IMR-90 (cell line): ENCODE results near the gene LCN12. TPM values are rescaled to one million over a fixed set of nuclear protein-coding genes. Genes with fewer than 3 reads are reported as not detected.

Source experiments
- ATAC-seq: fragments of 200-7000 bp; cut with Tn5 transposase; 2 replicates; pipeline ENCODE4 v1.9.1; 2020; ENCODE audit warnings: low read depth, mild to moderate bottlenecking, moderate library complexity
- BruUV-seq: library from RNA; stranded (reverse); fragments of 400-500 nt; replicated peaks from 2 replicates; lab custom pipeline; 2021; lab: Mats Ljungman, UMichigan
- CTCF ChIA-PET: fragments of 300-600 bp; formaldehyde crosslinking; extraction: SDS; loops from one replicate; lab custom pipeline; 2021; ENCODE audit warnings: antibody characterized with exemption; lab: Yijun Ruan, JAX
- POLR2A ChIA-PET: fragments of 300-600 bp; sonication (Branson Sonifier 250); formaldehyde crosslinking; loops from one replicate; lab custom pipeline; 2022; ENCODE audit warnings: antibody characterized with exemption; ENCODE audit not compliant: unreplicated experiment; lab: Charles Lee
- DNase-seq: peaks from one replicate; pipeline ENCODE4 v3.0.0; 2013
- H2AFZ ChIP-seq: replicated peaks from 2 replicates; pipeline ENCODE3; 2013; ENCODE audit warnings: low read length, mild to moderate bottlenecking; ENCODE audit not compliant: poor library complexity
- H2AK5ac ChIP-seq: 2 replicates; pipeline ENCODE4 v1.6.1; 2013; ENCODE audit warnings: low read depth, low read length, inconsistent platforms
- H2AK9ac ChIP-seq: replicated peaks from 2 replicates; pipeline ENCODE3; 2013; ENCODE audit warnings: mild to moderate bottlenecking, low read depth, low read length, moderate library complexity; ENCODE audit not compliant: poor library complexity
- H2BK120ac ChIP-seq: 2 replicates; pipeline ENCODE4 v1.6.1; 2013; ENCODE audit warnings: low read depth, low read length, inconsistent platforms
- H2BK15ac ChIP-seq: 3 replicates; pipeline ENCODE4 v1.6.1; 2013; ENCODE audit warnings: low read depth, low read length, inconsistent platforms
- H2BK20ac ChIP-seq: 2 replicates; pipeline ENCODE4 v1.6.1; 2013; ENCODE audit warnings: low read depth, mild to moderate bottlenecking, inconsistent platforms, low read length, moderate library complexity
- H2BK5ac ChIP-seq: 2 replicates; pipeline ENCODE4 v1.6.1; 2013; ENCODE audit warnings: mild to moderate bottlenecking, low read depth, low read length, inconsistent platforms; ENCODE audit not compliant: poor library complexity, severe bottlenecking
- H3K14ac ChIP-seq: replicated peaks from 2 replicates; pipeline ENCODE4 v1.6.1; 2013; ENCODE audit warnings: low read depth, low read length, inconsistent platforms
- H3K18ac ChIP-seq: 2 replicates; pipeline ENCODE4 v1.6.1; 2013; ENCODE audit warnings: low read depth, low read length, control low read depth
- H3K23ac ChIP-seq: 2 replicates; pipeline ENCODE4 v1.6.1; 2013; ENCODE audit warnings: low read depth, low read length, inconsistent platforms
- H3K27ac ChIP-seq: 2 replicates; pipeline ENCODE4 v1.5.1; 2013; ENCODE audit warnings: mild to moderate bottlenecking, control low read depth, low read length; ENCODE audit not compliant: insufficient read depth
- H3K27me3 ChIP-seq: 2 replicates; pipeline ENCODE4 v1.6.1; 2013; ENCODE audit warnings: low read length; ENCODE audit not compliant: control insufficient read depth, insufficient read depth
- H3K36me3 ChIP-seq: 2 replicates; pipeline ENCODE4 v1.6.1; 2013; ENCODE audit warnings: low read length, mixed read lengths; ENCODE audit not compliant: control insufficient read depth, insufficient read depth
- H3K4ac ChIP-seq: 2 replicates; pipeline ENCODE4 v1.6.1; 2013; ENCODE audit warnings: low read depth, low read length, inconsistent platforms
- H3K4me1 ChIP-seq: 2 replicates; pipeline ENCODE4 v1.6.1; 2013; ENCODE audit warnings: low read length, mixed read lengths; ENCODE audit not compliant: control insufficient read depth, insufficient read depth
- H3K4me2 ChIP-seq: 2 replicates; pipeline ENCODE4 v1.6.1; 2013; ENCODE audit warnings: low read depth, mild to moderate bottlenecking, control low read depth, low read length, moderate library complexity
- H3K4me3 ChIP-seq: 2 replicates; pipeline ENCODE4 v1.5.1; 2013; ENCODE audit warnings: low read depth, mild to moderate bottlenecking, control low read depth, low read length, moderate library complexity; ENCODE audit not compliant: insufficient read depth
- H3K56ac ChIP-seq: 2 replicates; pipeline ENCODE4 v1.6.1; 2013; ENCODE audit warnings: low read length, inconsistent platforms; ENCODE audit not compliant: insufficient read depth; ENCODE audit errors: extremely low read depth
- H3K79me1 ChIP-seq, 2 experiments: 2 replicates each; pipeline ENCODE4 v1.6.1; 2013; ENCODE audit warnings: low read length in 2 of 2, inconsistent platforms in 1 of 2, low read depth in 1 of 2
- H3K9ac ChIP-seq: 2 replicates; pipeline ENCODE4 v1.6.1; 2013; ENCODE audit warnings: low read depth, low read length, control low read depth
- H3K9me1 ChIP-seq: 2 replicates; pipeline ENCODE4 v1.6.1; 2013; ENCODE audit warnings: low read length, inconsistent platforms; ENCODE audit not compliant: insufficient read depth
- H3K9me3 ChIP-seq: 2 replicates; pipeline ENCODE4 v1.6.1; 2013; ENCODE audit warnings: low read length; ENCODE audit not compliant: control insufficient read depth, insufficient read depth
- H4K20me1 ChIP-seq: 2 replicates; pipeline ENCODE4 v1.6.1; 2013; ENCODE audit warnings: low read length, inconsistent platforms; ENCODE audit not compliant: insufficient read depth
- H4K5ac ChIP-seq: 2 replicates; pipeline ENCODE4 v1.6.1; 2013; ENCODE audit warnings: mild to moderate bottlenecking, low read depth, low read length, control low read depth
- H4K8ac ChIP-seq, 2 experiments: 2 replicates each; pipeline ENCODE4 v1.6.1; 2013; ENCODE audit warnings: low read depth in 2 of 2, low read length in 2 of 2, control low read depth in 1 of 2, inconsistent platforms in 1 of 2
- H4K91ac ChIP-seq: 2 replicates; pipeline ENCODE4 v1.6.1; 2013; ENCODE audit warnings: low read depth, low read length, inconsistent platforms; ENCODE audit not compliant: insufficient read depth
- CHD1 ChIP-seq: IDR thresholded peaks from 2 replicates; pipeline ENCODE4 v1.6.1; 2012; ENCODE audit warnings: low read depth, low read length, improper control_type of control experiment
- FOS ChIP-seq: fragments of 150-350 bp; IDR thresholded peaks from 2 replicates; pipeline ENCODE4 v1.6.1; 2016; ENCODE audit warnings: low read depth, low read length
- MAZ ChIP-seq: IDR thresholded peaks from 2 replicates; pipeline ENCODE4 v1.6.1; 2012; ENCODE audit warnings: low read depth, mild to moderate bottlenecking, low read length, improper control_type of control experiment, moderate library complexity, borderline replicate concordance
- NFE2L2 ChIP-seq: fragments of 150-350 bp; IDR thresholded peaks from 2 replicates; pipeline ENCODE4 v1.6.1; 2016; ENCODE audit warnings: low read depth, mild to moderate bottlenecking, low read length
- RCOR1 ChIP-seq: IDR thresholded peaks from 2 replicates; pipeline ENCODE4 v1.6.1; 2012; ENCODE audit warnings: mild to moderate bottlenecking, low read length, improper control_type of control experiment; ENCODE audit not compliant: insufficient replicate concordance
- RFX5 ChIP-seq: IDR thresholded peaks from 2 replicates; pipeline ENCODE4 v1.8.0; 2012; ENCODE audit warnings: low read depth, mild to moderate bottlenecking, low read length, moderate library complexity
- SMC3 ChIP-seq: fragments of 150-350 bp; IDR thresholded peaks from 2 replicates; pipeline ENCODE4 v1.6.1; 2016; ENCODE audit warnings: low read depth, mild to moderate bottlenecking, antibody characterized with exemption, low read length, moderate library complexity
- WGBS, 2 experiments: methylation state at CpG; one replicate each; pipeline versions ENCODE4 v1.1.5 to v1.1.7; 2013; ENCODE audit warnings: missing lambda C conversion rate in 2 of 2; ENCODE audit not compliant: insufficient read length in 1 of 2; ENCODE audit errors: extremely low coverage in 2 of 2; 5-methylcytosine and 5-hydroxymethylcytosine counted together
- dilution Hi-C: fragments of 300-500 bp; cut with HindIII; formaldehyde crosslinking; loops from one replicate; pipeline ENCODE4 v1.14.3; 2018; ENCODE audit warnings: low sequenced_read_pairs; ENCODE audit not compliant: unreplicated experiment
- in situ Hi-C: fragments of 300-500 bp; cut with MboI; formaldehyde crosslinking; loops from 3 replicates; pipeline ENCODE4 v1.14.3; 2019; ENCODE audit warnings: low sequenced_read_pairs, inconsistent platforms, mixed read lengths
- intact Hi-C: fragments of 100-400 bp; cut with micrococcal nuclease; formaldehyde crosslinking; loops from 2 replicates; pipeline ENCODE4 v1.10.0; 2022
- polyA plus RNA-seq, 3 experiments: library from polyadenylated mRNA; depleted of rRNA; stranded (reverse); fragments of >200 nt; gene quantifications; 2 replicates each; pipeline ENCODE4 v1.2.3, GENCODE V29; 2012; ENCODE audit warnings: low replicate concordance in 1 of 3
- total RNA-seq: library from RNA; depleted of rRNA; stranded (reverse); fragments of >200 nt; gene quantifications from 2 replicates; pipeline ENCODE4 v1.2.3, GENCODE V29; 2012
- TF ChIP-seq, protein P1 (sequence below): fragments of 150-350 bp; IDR thresholded peaks from 2 replicates; pipeline ENCODE4 v1.6.1; 2017; ENCODE audit warnings: mild to moderate bottlenecking, antibody characterized with exemption, low read length, low read depth

Gene LCN12
- total and polyA plus RNA-seq, 2 of the 4 experiments (the other 2 are of a cell fraction): 0.12 TPM; not detected in 1

DNA sequence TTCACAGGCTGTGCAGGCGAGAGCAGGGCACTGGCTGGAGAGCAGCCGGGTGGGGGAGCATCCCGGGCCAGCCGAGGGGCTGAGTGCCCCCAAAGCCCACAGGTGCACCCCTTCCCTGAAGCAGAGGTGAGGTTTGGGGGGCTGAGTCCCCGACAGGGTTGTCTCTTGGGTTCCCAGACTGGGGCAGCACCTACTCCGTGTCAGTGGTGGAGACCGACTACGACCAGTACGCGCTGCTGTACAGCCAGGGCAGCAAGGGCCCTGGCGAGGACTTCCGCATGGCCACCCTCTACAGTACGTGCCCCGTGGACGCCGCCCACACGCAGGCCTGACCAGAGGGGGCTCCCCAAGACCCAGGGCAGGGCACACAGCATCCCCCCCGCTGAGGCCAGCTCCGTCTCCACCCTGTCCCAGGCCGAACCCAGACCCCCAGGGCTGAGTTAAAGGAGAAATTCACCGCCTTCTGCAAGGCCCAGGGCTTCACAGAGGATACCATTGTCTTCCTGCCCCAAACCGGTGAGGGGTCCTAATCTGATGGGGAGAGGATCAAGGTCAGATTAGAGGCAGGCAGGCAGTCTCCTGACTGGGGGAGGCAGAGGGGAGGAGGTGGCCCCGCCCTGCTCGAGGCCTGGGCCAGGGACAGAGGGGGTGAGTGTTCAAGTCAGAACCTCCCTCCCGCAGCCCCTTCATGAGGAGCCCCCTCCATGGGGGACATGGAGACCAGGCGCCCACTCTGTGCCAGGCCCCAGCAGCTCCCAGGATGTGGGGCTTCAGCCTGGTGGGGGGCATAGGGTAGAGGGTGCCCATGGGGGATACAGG, 27.9 kb downstream of the LCN12 start:
- H3K27ac ChIP-seq: no peak overlapping the region
- ChIA-PET CTCF (no interaction called here), POLR2A (no interaction called here)
- no peak overlapping the region for H4K91ac ChIP-seq
- no TSS peak for BruUV-seq
- H3K4ac ChIP-seq: no peak overlapping the region
- dilution Hi-C loops: no loop called here
- no peaks in the 10 kb centered on the region for H4K20me1 ChIP-seq
- no peak for DNase-seq
- no peak overlapping the region for H2AK5ac ChIP-seq
- H3K27me3 ChIP-seq: peaks cover 26% of the 10 kb centered on the region
- WGBS, 2 experiments: 82% methylated on average over 3 of the region's 26 CpGs; no CpG with 5 or more reads in 1 of the 2 experiments
- H3K79me1 ChIP-seq: no peaks in the 10 kb centered on the region
- no peak overlapping the region for H3K4me3 ChIP-seq
- no peak overlapping the region for H2BK120ac ChIP-seq
- peaks cover 7% of the 10 kb centered on the region; the same call in 1 of the 2 replicates for H3K4me1 ChIP-seq
- no peak overlapping the region for H4K5ac ChIP-seq
- H3K9ac ChIP-seq: no peak overlapping the region
- no peak overlapping the region for H2BK20ac ChIP-seq
- H3K36me3 ChIP-seq: no peaks in the 10 kb centered on the region
- no peak for TF ChIP-seq NFE2L2
- no peak for TF ChIP-seq CHD1
- no peak for TF ChIP-seq FOS
- no peak for TF ChIP-seq SMC3
- TF ChIP-seq RCOR1: no peak
- TF ChIP-seq RFX5: no peak
- TF ChIP-seq MAZ: no peak
- TF ChIP-seq, protein P1, sequence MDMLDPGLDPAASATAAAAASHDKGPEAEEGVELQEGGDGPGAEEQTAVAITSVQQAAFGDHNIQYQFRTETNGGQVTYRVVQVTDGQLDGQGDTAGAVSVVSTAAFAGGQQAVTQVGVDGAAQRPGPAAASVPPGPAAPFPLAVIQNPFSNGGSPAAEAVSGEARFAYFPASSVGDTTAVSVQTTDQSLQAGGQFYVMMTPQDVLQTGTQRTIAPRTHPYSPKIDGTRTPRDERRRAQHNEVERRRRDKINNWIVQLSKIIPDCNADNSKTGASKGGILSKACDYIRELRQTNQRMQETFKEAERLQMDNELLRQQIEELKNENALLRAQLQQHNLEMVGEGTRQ: no peak
- H4K8ac ChIP-seq: no peak overlapping the region
- H2AFZ ChIP-seq: no peak overlapping the region
- H3K56ac ChIP-seq: no peak overlapping the region
- no peak overlapping the region for H2BK15ac ChIP-seq
- intact Hi-C loops: no loop called here
- H2BK5ac ChIP-seq: no peak overlapping the region
- no peaks in the 10 kb centered on the region for H3K9me3 ChIP-seq
- in situ Hi-C loops: no loop called here
- no peak overlapping the region for H3K14ac ChIP-seq
- H3K4me2 ChIP-seq: no peak overlapping the region
- no peaks in the 10 kb centered on the region for H3K9me1 ChIP-seq
- ATAC-seq: no peak
- no peak overlapping the region for H2AK9ac ChIP-seq
- H3K23ac ChIP-seq: no peak overlapping the region
- no peak overlapping the region for H3K18ac ChIP-seq
